Neuronal stem cell (in vitro differentiated cells): Measurements from ENCODE around the gene GABRB1.
A peak's percentile ranks its signal among the peaks of the same experiment; 100 is the strongest.

Experiments
- DNase-seq: peaks from one replicate; pipeline ENCODE4 v3.0.0-alpha.2; 2013; ENCODE audit warnings: low spot score
- H2AFZ ChIP-seq: one replicate; pipeline ENCODE4 v1.6.1; 2013; ENCODE audit warnings: mild to moderate bottlenecking, low read length, inconsistent platforms
- H2AK5ac ChIP-seq: 2 replicates; pipeline ENCODE4 v1.6.1; 2013; ENCODE audit warnings: low read depth, mild to moderate bottlenecking, inconsistent platforms, low read length, moderate library complexity, mixed read lengths
- H2BK120ac ChIP-seq: 2 replicates; pipeline ENCODE4 v1.6.1; 2013; ENCODE audit warnings: low read depth, mild to moderate bottlenecking, inconsistent platforms, low read length, moderate library complexity, mixed read lengths
- H2BK12ac ChIP-seq: one replicate; pipeline ENCODE4 v1.6.1; 2013; ENCODE audit warnings: low read length, inconsistent platforms
- H2BK15ac ChIP-seq: 2 replicates; pipeline ENCODE4 v1.6.1; 2013; ENCODE audit warnings: mild to moderate bottlenecking, low read length, inconsistent platforms, mixed read lengths
- H2BK5ac ChIP-seq: one replicate; pipeline ENCODE4 v1.6.1; 2013; ENCODE audit warnings: inconsistent platforms, mild to moderate bottlenecking, low read length, moderate library complexity
- H3K14ac ChIP-seq: one replicate; pipeline ENCODE4 v1.6.1; 2013; ENCODE audit warnings: low read length, inconsistent platforms
- H3K18ac ChIP-seq: 2 replicates; pipeline ENCODE4 v1.6.1; 2013; ENCODE audit warnings: low read length, inconsistent platforms
- H3K23ac ChIP-seq: 2 replicates; pipeline ENCODE4 v1.6.1; 2013; ENCODE audit warnings: low read depth, mild to moderate bottlenecking, mixed read lengths, low read length, inconsistent platforms; ENCODE audit not compliant: poor library complexity
- H3K27ac ChIP-seq: replicated peaks from 3 replicates; pipeline ENCODE4 v1.5.1; 2013; ENCODE audit warnings: low read length, inconsistent platforms
- H3K27me3 ChIP-seq, 3 experiments: 2 replicates each; pipeline ENCODE4 v1.6.1; 2013; ENCODE audit warnings: low read length in 3 of 3, mild to moderate bottlenecking in 2 of 3, inconsistent platforms in 1 of 3, low read depth in 1 of 3, mixed read lengths in 1 of 3, moderate library complexity in 1 of 3; ENCODE audit not compliant: control insufficient read depth in 3 of 3, insufficient read depth in 3 of 3
- H3K36me3 ChIP-seq, 2 donors: replicated peaks in 1 of 2; 2 replicates each; pipeline ENCODE4 v1.6.1; 2013; ENCODE audit warnings: low read length in 2 of 2; ENCODE audit not compliant: control insufficient read depth in 2 of 2, insufficient read depth in 2 of 2
- H3K4ac ChIP-seq: 2 replicates; pipeline ENCODE4 v1.6.1; 2013; ENCODE audit warnings: inconsistent platforms, mild to moderate bottlenecking, low read length, moderate library complexity
- H3K4me1 ChIP-seq, 2 donors: 1 replicate in 1 of 2; 2 replicates in 1 of 2; pipeline ENCODE4 v1.6.1; 2013; ENCODE audit warnings: low read length in 2 of 2, low read depth in 1 of 2; ENCODE audit not compliant: control insufficient read depth in 2 of 2, insufficient read depth in 1 of 2
- H3K4me2 ChIP-seq: one replicate; pipeline ENCODE4 v1.6.1; 2013; ENCODE audit warnings: mild to moderate bottlenecking, low read length, inconsistent platforms; ENCODE audit not compliant: insufficient read depth, poor library complexity, severe bottlenecking
- H3K4me3 ChIP-seq, 2 donors: 2 replicates each; pipeline ENCODE4 v1.5.1; 2013; ENCODE audit warnings: low read length in 2 of 2, mild to moderate bottlenecking in 2 of 2, inconsistent platforms in 1 of 2, moderate library complexity in 1 of 2
- H3K79me1 ChIP-seq: one replicate; pipeline ENCODE4 v1.6.1; 2013; ENCODE audit warnings: low read depth, mild to moderate bottlenecking, inconsistent platforms, low read length, moderate library complexity
- H3K9ac ChIP-seq: one replicate; pipeline ENCODE4 v1.6.1; 2013; ENCODE audit warnings: mild to moderate bottlenecking, low read depth, low read length, inconsistent platforms; ENCODE audit not compliant: poor library complexity
- H3K9me3 ChIP-seq, 2 donors: replicated peaks in 1 of 2; 2 replicates each; pipeline versions ENCODE3 to v1.6.1; 2013; ENCODE audit warnings: low read length in 2 of 2, mild to moderate bottlenecking in 2 of 2, inconsistent platforms in 1 of 2, low read depth in 1 of 2, mixed read lengths in 1 of 2, moderate library complexity in 1 of 2; ENCODE audit not compliant: control insufficient read depth in 2 of 2, insufficient read depth in 1 of 2
- H4K8ac ChIP-seq: one replicate; pipeline ENCODE4 v1.6.1; 2013; ENCODE audit warnings: low read depth, mild to moderate bottlenecking, inconsistent platforms, low read length, moderate library complexity
- H4K91ac ChIP-seq: one replicate; pipeline ENCODE4 v1.6.1; 2013; ENCODE audit warnings: low read length, low read depth, mild to moderate bottlenecking, inconsistent platforms; ENCODE audit not compliant: poor library complexity
- WGBS, 2 donors: extraction: QIAGEN DNeasy Blood & Tissue Kit; methylation state at CpG; one replicate each; pipeline ENCODE4 v1.1.7; 2013; ENCODE audit warnings: missing lambda C conversion rate in 2 of 2, mixed read lengths in 1 of 2; ENCODE audit not compliant: insufficient read length in 2 of 2, insufficient replicate concordance in 1 of 2; ENCODE audit errors: extremely low coverage in 2 of 2; 5-methylcytosine and 5-hydroxymethylcytosine counted together

Gene GABRB1

GRCh38 chr4:47251348-47252135 lies 220.2 kb downstream of the GABRB1 start:
- Histone ChIP-seq H4K8ac (no peak overlapping the region), H3K4me1 (peaks cover 0 to 1% of the 10 kb centered on the region in 2 donors), H2AK5ac (no peak overlapping the region), H3K27me3 (no peaks in the 10 kb centered on the region), H2AFZ (no peak overlapping the region), H2BK5ac (no peak overlapping the region), H3K4me2 (no peak overlapping the region), H3K18ac (peak overlapping the region; percentile 8), H3K4me3 (no peak overlapping the region), H2BK12ac (no peak overlapping the region), H3K9ac (no peak overlapping the region), H4K91ac (no peak overlapping the region), H3K27ac (no peak overlapping the region), H3K14ac (no peak overlapping the region), H3K36me3 (no peaks in the 10 kb centered on the region), H3K23ac (peak overlapping the region; percentile 65), H3K4ac (no peak overlapping the region), H2BK15ac (no peak overlapping the region), H3K9me3 (no peaks in the 10 kb centered on the region), H3K79me1 (no peaks in the 10 kb centered on the region), H2BK120ac (no peak overlapping the region)
- no peak for DNase-seq
- WGBS, 2 donors = no CpG with 5 or more reads among the region's 9 CpGs

DNA sequence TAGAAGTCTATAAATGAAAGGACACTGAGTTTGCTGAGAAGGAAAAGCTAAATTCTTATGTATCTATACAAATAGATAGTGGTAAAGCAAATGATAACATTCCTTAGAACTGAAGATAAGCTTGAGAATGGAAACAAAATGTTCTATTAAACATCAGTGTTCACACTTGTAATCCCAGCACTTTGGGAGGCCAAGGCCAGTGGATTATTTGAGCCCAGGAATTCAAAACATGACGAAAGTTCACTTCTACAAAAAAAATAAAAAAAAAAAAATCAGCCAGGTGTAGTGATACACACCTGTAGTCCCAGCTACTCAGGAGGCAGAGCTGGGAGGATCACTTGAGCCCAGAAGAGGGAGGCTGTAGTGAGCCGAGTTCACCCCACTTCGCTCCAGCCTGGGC lies 232.4 kb downstream of the GABRB1 start:
- Histone ChIP-seq H4K91ac (no peak overlapping the region), H3K4ac (no peak overlapping the region), H3K18ac (no peak overlapping the region), H3K9me3 (no peaks in the 10 kb centered on the region), H3K36me3 (no peaks in the 10 kb centered on the region), H2BK5ac (no peak overlapping the region), H2AK5ac (no peak overlapping the region), H3K9ac (no peak overlapping the region), H3K79me1 (no peaks in the 10 kb centered on the region), H2AFZ (no peak overlapping the region), H2BK120ac (no peak overlapping the region), H3K27me3 (no peaks in the 10 kb centered on the region), H3K4me3 (no peak overlapping the region), H4K8ac (no peak overlapping the region), H3K4me1 (no peaks in the 10 kb centered on the region), H2BK15ac (no peak overlapping the region), H3K27ac (no peak overlapping the region), H3K23ac (no peak overlapping the region), H3K14ac (no peak overlapping the region), H3K4me2 (no peak overlapping the region), H2BK12ac (no peak overlapping the region)
- no CpG with 5 or more reads among the region's 3 CpGs for WGBS, 2 donors
- DNase-seq = no peak

DNA sequence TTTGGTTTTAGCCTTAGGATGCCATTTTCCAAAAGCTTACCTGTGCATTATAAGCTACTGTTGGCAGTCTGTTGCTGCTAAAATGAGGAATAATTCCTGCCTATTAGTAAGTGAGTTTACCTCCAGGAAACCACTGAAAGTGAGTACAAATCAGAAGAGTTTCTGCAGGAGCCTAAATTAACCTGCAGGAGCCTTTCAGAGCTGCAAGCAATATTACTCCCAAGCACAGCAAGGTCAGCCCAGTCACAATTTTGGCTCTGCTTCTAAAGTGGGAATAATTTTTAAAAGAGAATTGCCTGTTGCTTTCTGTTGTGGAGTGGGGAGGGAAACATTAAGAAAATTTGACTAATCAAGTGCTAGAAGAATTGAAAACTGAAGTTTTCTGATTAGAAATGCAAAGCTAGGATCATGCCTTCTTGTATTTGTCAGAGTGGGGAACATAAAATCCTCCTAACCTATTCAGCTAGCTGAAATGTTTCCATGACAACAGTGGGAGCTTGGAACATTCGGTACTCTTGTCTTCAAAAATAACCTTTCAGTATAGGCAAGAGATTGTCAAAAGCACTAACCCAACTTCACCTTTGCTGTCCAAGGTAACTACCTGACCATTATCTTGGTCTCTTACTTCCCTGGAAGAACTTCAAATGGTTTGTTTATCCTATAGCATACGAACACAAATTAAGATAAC lies 239.0 kb downstream of the GABRB1 start:
- H3K23ac ChIP-seq = no peak overlapping the region
- no peaks in the 10 kb centered on the region for H3K27me3 ChIP-seq
- no peaks in the 10 kb centered on the region for H3K9me3 ChIP-seq
- no peak overlapping the region for H2BK120ac ChIP-seq
- H3K14ac ChIP-seq = no peak overlapping the region
- H2BK5ac ChIP-seq = no peak overlapping the region
- H3K9ac ChIP-seq = no peak overlapping the region
- no peak overlapping the region for H4K91ac ChIP-seq
- H3K4ac ChIP-seq = no peak overlapping the region
- WGBS, 2 donors = no CpG with 5 or more reads among the region's 2 CpGs
- no peak overlapping the region for H3K4me2 ChIP-seq
- no peaks in the 10 kb centered on the region for H3K79me1 ChIP-seq
- no peaks in the 10 kb centered on the region for H3K36me3 ChIP-seq
- H2AFZ ChIP-seq = no peak overlapping the region
- H2BK15ac ChIP-seq = no peak overlapping the region
- no peak overlapping the region for H3K18ac ChIP-seq
- peaks cover 0 to 9% of the 10 kb centered on the region in 2 donors for H3K4me1 ChIP-seq
- DNase-seq = no peak
- H3K27ac ChIP-seq = no peak overlapping the region
- no peak overlapping the region for H4K8ac ChIP-seq
- H2BK12ac ChIP-seq = no peak overlapping the region
- no peak overlapping the region for H2AK5ac ChIP-seq
- H3K4me3 ChIP-seq = no peak overlapping the region

- no peak overlapping the region for H2AK5ac ChIP-seq
- H2BK120ac ChIP-seq = no peak overlapping the region
- H2BK5ac ChIP-seq = no peak overlapping the region
Measured at GRCh38 chr4:47271291-47271690, 239.9 kb downstream of the GABRB1 start.

More at GRCh38 chr4:47271291-47271690, 239.9 kb downstream of the GABRB1 start:
- H3K9ac ChIP-seq = no peak overlapping the region
- no peak overlapping the region for H3K4me2 ChIP-seq
- H2AFZ ChIP-seq = no peak overlapping the region
- no peak overlapping the region for H4K91ac ChIP-seq
- H3K9me3 ChIP-seq = no peaks in the 10 kb centered on the region
- H3K18ac ChIP-seq = no peak overlapping the region
- H3K4me3 ChIP-seq = no peak overlapping the region
- no peaks in the 10 kb centered on the region for H3K36me3 ChIP-seq
- H4K8ac ChIP-seq = no peak overlapping the region
- no peaks in the 10 kb centered on the region for H3K27me3 ChIP-seq
- WGBS, 2 donors = no CpG with 5 or more reads among the region's 1 CpG
- H3K14ac ChIP-seq = no peak overlapping the region
- no peak for DNase-seq
- H3K4ac ChIP-seq = no peak overlapping the region
- no peak overlapping the region for H3K23ac ChIP-seq
- H3K27ac ChIP-seq = no peak overlapping the region
- peaks cover 0 to 9% of the 10 kb centered on the region in 2 donors for H3K4me1 ChIP-seq
- no peaks in the 10 kb centered on the region for H3K79me1 ChIP-seq
- no peak overlapping the region for H2BK12ac ChIP-seq
- no peak overlapping the region for H2BK15ac ChIP-seq
